Measurements from ENCODE around the gene KCNJ9.

The KCNJ9 gene

DNA sequence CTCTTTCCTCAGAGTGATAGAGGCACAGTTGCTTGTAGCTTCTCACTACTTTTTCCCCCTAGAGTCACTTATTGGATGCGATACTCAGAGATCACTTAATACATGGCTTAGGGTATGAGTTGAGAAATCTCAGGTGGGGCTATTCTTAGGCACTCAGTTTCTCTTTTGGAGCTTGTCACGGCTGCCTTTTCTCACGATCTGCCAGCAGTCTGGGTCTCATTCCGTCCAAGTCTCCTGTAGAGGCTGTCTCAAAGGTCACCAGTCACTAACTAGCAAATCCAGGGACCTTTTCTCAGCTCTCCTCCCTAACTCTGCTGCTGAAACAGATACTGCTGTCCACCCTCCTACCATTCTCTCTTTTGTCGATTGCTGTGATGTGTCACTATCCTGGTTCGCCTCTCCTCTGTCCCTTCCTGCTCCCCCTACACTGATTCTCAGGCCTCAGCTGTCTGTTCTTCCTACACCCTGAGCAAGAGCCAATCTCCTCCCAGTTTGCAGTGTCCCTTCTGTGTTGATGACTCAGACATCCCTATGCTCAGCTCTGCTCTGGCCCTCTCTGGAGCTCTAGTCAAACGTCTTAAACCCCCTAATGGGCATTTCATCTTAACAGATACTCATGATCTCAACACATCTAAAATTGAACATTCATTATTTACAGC is 46.7 kb downstream of the KCNJ9 start:
- DNase-seq = no peak

DNA sequence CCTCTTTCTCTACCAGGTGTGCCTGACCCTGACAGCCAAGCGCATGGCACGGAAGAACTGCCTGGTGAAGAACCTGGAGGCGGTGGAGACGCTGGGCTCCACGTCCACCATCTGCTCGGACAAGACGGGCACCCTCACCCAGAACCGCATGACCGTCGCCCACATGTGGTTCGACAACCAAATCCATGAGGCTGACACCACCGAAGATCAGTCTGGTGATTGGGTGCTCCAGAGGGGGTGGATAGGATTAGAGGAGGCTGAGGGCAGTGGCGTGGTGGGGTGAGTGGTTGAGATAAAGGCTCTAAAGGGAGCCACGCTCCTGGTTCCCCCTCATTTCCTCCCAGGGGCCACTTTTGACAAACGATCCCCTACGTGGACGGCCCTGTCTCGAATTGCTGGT is 47.3 kb downstream of the KCNJ9 start:
- no peak for DNase-seq

DNA sequence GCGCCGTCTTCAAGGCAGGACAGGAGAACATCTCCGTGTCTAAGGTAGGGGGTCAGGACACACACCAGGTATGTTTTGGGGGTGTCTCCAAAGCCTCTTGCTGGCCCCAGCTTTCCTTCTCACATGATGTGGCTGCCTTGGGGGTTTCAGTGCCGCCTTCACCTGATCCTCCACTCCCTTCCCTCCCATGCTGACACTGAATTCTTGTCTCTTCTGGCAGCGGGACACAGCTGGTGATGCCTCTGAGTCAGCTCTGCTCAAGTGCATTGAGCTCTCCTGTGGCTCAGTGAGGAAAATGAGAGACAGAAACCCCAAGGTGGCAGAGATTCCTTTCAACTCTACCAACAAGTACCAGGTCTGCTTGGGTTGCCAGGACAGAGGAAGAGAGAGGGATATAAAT is 47.7 kb downstream of the KCNJ9 start:
- DNase-seq = no peak

DNA sequence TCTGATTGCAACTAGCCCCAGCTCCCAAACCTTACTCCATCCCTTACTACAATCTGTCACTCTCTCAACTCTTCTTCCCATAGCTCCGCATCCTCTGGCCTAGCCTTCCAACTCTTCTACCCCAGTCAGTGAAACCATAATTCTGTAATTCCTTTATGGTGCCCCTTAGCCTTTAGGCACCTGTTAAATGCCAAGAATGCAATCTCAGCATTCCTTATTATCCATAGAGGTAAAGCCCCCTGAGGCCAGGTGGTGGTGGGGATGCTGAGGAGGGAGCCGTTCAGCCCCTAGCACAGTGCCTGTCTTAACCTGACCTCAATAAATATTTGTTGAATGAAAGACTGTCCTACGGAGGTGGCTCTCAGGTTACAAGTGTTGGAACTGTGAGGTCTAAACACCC is 48.2 kb downstream of the KCNJ9 start:
- no peak for DNase-seq

DNA sequence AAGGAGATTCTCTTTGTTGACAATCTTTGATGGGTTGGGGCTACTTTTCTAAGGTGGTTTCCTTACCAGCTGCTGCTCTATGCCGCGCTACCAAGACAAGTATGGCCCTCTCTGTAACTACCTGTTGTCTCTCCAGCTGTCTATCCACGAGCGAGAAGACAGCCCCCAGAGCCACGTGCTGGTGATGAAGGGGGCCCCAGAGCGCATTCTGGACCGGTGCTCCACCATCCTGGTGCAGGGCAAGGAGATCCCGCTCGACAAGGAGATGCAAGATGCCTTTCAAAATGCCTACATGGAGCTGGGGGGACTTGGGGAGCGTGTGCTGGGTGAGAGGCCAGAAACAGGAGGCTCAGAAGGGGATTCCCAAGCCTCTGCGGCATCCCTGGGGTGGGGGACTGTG is 48.6 kb downstream of the KCNJ9 start:
- DNase-seq = no peak

DNA sequence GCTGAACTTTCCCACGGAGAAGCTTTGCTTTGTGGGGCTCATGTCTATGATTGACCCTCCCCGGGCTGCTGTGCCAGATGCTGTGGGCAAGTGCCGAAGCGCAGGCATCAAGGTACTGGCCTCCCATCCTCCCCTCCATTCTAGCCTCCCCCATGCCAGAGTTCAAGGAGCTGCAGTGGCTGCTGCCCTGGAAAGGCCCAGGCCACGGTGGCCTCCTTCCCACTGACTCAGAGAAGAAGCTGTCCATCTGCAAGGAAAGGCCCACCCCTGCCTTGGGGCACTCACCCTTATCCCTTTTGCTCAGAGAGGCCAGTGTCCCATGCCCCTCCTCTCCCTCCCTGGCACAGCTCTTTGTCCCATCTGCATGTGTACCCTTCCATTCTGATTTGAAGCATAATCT is 49.1 kb downstream of the KCNJ9 start:
- DNase-seq = no peak

DNA sequence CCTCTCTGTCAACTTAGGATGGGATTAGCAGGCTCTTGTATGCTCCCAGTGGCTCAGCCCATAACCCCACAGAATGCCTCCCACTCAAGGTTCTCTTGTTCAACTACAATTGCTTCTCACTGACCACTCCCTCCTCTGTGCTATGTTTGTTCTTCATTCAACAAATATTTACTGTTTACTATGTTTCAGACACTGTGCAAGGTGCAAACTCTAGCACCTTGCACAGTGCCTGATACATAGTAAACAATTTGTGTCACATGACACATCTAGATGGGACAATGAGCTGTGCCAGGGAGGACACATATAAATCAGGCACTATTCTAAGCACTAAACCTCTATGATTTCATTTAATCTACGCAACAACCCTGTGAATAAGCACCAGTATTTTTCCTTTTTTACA is 49.6 kb downstream of the KCNJ9 start:
- no peak for DNase-seq

DNA sequence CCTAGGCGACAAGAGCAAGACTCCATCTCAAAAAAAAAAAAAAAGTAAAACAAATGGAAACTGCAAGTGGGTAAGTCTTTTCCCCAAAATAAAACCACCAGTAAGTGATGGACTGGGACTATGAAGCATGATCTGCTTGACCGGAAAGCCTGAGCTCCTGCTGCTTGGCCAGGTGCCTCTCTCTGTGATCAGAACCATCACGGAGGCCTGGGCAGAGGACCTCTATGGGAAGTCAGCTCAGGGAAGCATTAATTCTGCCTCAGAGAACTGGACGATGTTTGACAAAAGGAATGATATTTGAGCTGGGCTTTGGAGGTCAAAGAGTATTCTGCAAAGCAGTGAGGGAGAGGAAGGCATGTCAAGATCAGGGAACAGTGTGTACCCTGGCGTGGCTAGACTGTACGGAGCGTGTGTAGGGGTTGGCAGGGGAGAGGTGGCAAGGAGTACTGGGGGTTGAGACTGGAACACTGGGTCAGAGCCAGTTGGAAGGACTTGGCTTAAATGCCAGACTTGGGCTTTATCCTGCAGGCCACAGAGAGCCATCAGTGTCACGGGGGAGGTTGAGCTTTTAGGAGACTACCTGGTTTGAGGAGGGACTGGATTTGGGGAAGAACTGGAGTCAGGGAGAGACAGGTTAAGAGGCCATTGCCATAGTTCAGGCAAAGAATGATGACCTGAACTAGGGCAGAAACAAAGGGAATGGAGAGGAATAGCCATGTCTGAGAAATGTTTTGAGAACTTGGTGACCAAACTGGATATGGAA is 50.6 kb downstream of the KCNJ9 start:
- no peak for DNase-seq

DNA sequence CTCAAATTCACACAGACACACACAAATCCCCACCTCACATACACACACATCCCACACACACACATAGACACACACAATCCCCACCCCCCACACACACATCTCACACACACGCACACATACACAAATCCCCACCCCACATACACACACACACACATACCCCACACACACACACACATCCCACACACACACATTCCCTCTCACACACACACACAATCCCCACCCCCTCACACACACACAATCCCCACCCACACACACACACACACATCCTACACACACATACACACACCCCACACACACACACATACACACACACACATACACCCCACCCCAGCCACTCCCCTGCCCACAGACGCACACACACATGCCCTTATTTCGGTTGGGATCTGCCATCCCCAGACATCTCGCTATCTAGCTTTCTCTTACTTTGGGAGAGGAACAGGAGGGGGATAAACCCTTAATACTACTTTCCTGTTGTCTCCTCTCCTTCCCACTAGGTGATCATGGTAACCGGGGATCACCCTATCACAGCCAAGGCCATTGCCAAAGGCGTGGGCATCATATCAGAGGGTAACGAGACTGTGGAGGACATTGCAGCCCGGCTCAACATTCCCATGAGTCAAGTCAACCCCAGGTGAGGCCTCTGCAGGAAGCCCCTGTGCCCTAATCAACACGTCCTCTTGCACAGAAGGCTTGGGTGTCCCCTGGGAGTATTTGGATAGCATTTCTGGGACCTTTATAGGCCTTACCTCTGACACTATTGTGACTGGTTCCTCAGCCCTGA is 52.8 kb downstream of the KCNJ9 start:
- no peak for DNase-seq

DNA sequence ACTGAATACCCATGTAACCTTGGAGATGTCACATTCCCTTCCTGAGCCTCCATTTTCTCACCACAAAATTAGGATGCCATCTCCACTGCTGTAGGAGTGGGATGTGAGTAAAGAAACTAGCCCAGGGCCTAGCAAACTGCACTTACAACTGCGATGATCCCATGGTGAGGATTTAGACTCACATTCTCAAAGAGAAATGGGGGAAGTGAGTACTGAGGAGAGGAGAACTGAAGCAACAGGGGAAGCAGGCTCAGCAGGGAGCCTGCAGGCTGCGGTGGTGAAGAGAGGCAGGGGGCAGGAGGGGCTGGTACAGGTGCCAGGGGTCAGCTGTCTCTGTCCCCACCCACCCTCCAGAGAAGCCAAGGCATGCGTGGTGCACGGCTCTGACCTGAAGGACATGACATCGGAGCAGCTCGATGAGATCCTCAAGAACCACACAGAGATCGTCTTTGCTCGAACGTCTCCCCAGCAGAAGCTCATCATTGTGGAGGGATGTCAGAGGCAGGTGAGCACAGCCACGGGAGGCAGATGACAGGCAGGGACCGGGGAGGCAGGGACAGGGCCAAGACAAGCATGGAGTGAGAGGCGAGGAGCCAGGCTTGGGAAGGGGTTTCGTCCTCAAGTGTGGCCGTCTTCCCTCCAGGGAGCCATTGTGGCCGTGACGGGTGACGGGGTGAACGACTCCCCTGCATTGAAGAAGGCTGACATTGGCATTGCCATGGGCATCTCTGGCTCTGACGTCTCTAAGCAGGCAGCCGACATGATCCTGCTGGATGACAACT is 53.6 kb downstream of the KCNJ9 start:
- no peak for DNase-seq

DNA sequence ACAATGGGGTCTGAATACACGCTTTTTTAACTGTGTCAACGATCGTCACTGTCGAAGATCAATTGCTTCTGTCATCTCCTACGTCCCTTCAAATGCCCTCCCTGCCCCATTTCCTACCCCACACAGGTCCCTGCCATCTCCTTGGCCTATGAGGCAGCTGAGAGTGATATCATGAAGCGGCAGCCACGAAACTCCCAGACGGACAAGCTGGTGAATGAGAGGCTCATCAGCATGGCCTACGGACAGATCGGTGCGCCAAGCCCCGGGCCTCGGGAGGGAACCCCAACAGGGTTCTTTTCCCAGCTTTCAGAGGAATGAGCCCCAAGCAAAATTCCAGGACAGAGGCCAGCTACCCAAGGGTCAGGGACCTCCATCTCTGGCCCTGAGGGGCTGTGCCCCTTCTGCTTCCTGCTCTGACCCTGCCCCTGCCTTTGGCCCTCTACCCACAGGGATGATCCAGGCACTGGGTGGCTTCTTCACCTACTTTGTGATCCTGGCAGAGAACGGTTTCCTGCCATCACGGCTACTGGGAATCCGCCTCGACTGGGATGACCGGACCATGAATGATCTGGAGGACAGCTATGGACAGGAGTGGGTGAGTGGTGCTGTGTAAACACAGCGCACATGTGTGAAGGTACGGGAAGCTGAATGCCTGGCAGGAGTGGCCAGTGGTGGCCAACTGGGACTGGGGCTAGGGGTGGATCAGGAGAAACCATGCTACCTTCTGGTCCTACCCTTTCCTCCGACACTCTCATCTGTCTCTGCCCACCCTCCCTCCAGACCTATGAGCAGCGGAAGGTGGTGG is 55.0 kb downstream of the KCNJ9 start:
- DNase-seq = no peak

DNA sequence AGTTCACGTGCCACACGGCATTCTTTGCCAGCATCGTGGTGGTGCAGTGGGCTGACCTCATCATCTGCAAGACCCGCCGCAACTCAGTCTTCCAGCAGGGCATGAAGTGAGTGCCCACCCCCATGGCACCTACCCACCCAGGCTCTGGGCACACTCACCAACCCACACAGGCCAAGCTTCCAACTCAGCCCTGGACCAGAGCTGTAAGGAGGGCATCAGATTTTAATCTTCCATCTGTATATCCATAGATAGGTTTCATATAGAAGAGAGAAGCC is 55.5 kb downstream of the KCNJ9 start:
- DNase-seq = no peak

DNA sequence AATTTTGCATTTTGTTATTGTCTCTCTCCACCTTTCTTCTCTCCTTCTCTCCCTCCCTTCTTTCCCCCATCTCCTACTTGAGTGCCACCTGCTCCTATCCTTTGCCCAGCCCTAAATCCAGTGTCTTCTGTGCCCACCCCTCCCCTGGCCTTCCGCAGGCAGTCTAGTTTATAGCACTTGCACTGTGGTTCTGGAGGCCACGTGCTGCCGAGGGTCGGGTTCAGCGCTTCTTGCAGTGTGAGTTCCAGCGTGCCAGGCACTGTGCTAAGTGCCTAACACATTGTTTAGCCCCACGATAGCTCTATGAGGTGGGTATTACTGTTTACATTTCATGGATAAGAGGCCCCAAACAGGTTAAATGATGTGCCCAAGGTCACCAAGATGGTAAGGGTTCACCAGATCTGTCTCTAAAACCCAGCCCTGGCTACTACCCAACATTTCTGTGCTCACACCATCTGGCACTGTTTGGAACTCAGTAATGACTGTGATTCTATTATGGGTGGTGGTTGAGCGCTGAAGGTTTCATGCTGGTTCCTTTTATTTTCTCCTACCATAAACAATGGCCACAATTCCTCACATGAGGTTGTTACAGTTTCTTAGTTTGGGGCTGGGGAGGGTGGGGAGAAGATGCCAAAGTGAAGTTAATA is 56.0 kb downstream of the KCNJ9 start:
- no peak for DNase-seq

DNA sequence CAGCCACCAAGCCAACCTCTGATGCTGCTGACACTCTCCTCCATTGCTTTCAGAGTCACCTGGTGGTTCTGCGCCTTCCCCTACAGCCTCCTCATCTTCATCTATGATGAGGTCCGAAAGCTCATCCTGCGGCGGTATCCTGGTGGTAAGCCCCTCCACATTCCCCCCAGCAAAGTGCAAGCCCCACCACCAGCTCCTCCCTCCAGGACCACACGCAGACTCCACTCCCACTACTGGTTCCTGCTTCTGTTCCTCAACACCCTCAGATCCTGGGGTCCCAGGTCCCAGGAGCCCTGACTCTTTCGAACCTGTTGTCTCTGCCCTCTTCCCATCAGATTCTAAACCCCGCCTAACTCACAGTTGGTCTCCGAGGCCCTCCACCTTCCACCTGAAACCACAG is 58.5 kb downstream of the KCNJ9 start:
- DNase-seq = no peak

Data from activated CD4-positive, alpha-beta T cell treated with anti-CD3 and anti-CD28 coated beads for 48 hours (primary cell).